CD4-positive, alpha-beta memory T cell (primary cell): ENCODE measurements around the gene PFDN1. TPM values are rescaled to one million over a fixed set of nuclear protein-coding genes. Genes with fewer than 3 reads are reported as not detected.

Experiments
- CTCF ChIA-PET: fragments of 350-600 bp; sonication (Branson Sonifier 250); formaldehyde crosslinking; loops from one replicate; lab custom pipeline; 2021; ENCODE audit warnings: inconsistent platforms; ENCODE audit not compliant: partially characterized antibody; lab: Charles Lee
- POLR2A ChIA-PET: fragments of 350-600 bp; sonication (Branson Sonifier 250); formaldehyde crosslinking; loops from one replicate; lab custom pipeline; 2021; ENCODE audit not compliant: partially characterized antibody; lab: Charles Lee
- DNase-seq, 5 donors: peaks; one replicate each; pipeline versions ENCODE4 v3.0.0 to v3.0.0-alpha.2; 2020 to 2022; ENCODE audit warnings: mixed read lengths in 1 of 5
- H3K27ac ChIP-seq: one replicate; pipeline ENCODE4 v1.7.0; 2013; ENCODE audit warnings: low read depth, low read length
- H3K27me3 ChIP-seq: 2 replicates; pipeline ENCODE4 v1.7.0; 2013; ENCODE audit warnings: mild to moderate bottlenecking, low read length, moderate library complexity; ENCODE audit not compliant: insufficient read depth
- H3K36me3 ChIP-seq: 2 replicates; pipeline ENCODE4 v1.7.0; 2013; ENCODE audit warnings: mild to moderate bottlenecking, low read length, moderate library complexity; ENCODE audit not compliant: insufficient read depth
- H3K4me1 ChIP-seq: 2 replicates; pipeline ENCODE4 v1.7.0; 2013; ENCODE audit warnings: mild to moderate bottlenecking, low read length, moderate library complexity; ENCODE audit not compliant: insufficient read depth
- H3K4me3 ChIP-seq, 2 donors: one replicate each; pipeline ENCODE4 v1.7.0; 2013; ENCODE audit warnings: low read length in 2 of 2, mild to moderate bottlenecking in 1 of 2
- H3K9me3 ChIP-seq, 2 donors: one replicate each; pipeline ENCODE4 v1.7.0; 2013; ENCODE audit warnings: low read length in 2 of 2, control low read depth in 1 of 2; ENCODE audit not compliant: control insufficient read depth in 1 of 2
- H3K27ac Mint-ChIP-seq, 7 donors: one replicate each; pipeline ENCODE4 v1.8.0; 2020 to 2021; ENCODE audit warnings: mixed read lengths in 7 of 7, mild to moderate bottlenecking in 6 of 7, inconsistent platforms in 3 of 7, moderate library complexity in 3 of 7
- H3K27me3 Mint-ChIP-seq, 2 donors: one replicate each; pipeline ENCODE4 v1.8.0; 2020 to 2021; ENCODE audit warnings: mixed read lengths in 2 of 2
- H3K36me3 Mint-ChIP-seq, 2 donors: one replicate each; pipeline ENCODE4 v1.8.0; 2020 to 2021; ENCODE audit warnings: mixed read lengths in 2 of 2, inconsistent platforms in 1 of 2, mild to moderate bottlenecking in 1 of 2
- H3K4me1 Mint-ChIP-seq, 4 donors: one replicate each; pipeline ENCODE4 v1.8.0; 2020 to 2021; ENCODE audit warnings: mixed read lengths in 4 of 4, mild to moderate bottlenecking in 1 of 4
- H3K4me3 Mint-ChIP-seq, 8 donors: one replicate each; pipeline ENCODE4 v1.8.0; 2020 to 2021; ENCODE audit warnings: mixed read lengths in 8 of 8, mild to moderate bottlenecking in 7 of 8, moderate library complexity in 6 of 8, inconsistent platforms in 3 of 8
- H3K9me3 Mint-ChIP-seq, 8 donors: one replicate each; pipeline ENCODE4 v1.8.0; 2020 to 2021; ENCODE audit warnings: mixed read lengths in 8 of 8, mild to moderate bottlenecking in 5 of 8, inconsistent platforms in 3 of 8, moderate library complexity in 1 of 8
- intact Hi-C: fragments of 100-400 bp; cut with micrococcal nuclease; formaldehyde crosslinking; loops from one replicate; pipeline ENCODE4 v1.15.1; 2023
- polyA plus RNA-seq, 2 donors: library from polyadenylated mRNA; unstranded; fragments of 300-500 nt; fragmentation: Illumina TruSeq; gene quantifications; one replicate each; pipeline ENCODE4 v1.2.3, GENCODE V29; 2021
- total RNA-seq, 2 experiments: library from RNA; stranded (reverse); gene quantifications; one replicate each; pipeline ENCODE4 v1.2.3, GENCODE V29; 2021

PFDN1 gene
- total and polyA plus RNA-seq, 4 experiments from 2014 or later = 24.8 to 223 (median 70.9) TPM

GRCh38 chr5:140324041-140324600 lies 21.2 kb upstream of the PFDN1 start:
- Mint-ChIP-seq H3K9me3 (peaks cover 0 to 1% (median 0%) of the 10 kb centered on the region in 8 donors), H3K4me1 (peaks cover 0 to 2% (median 0%) of the 10 kb centered on the region in 4 donors), H3K4me3 (no peak overlapping the region), H3K27ac (no peak overlapping the region), H3K27me3 (peaks cover 0 to 2% of the 10 kb centered on the region in 2 donors), H3K36me3 (no peaks in the 10 kb centered on the region)
- H3K4me1 ChIP-seq = no peaks in the 10 kb centered on the region
- no peaks in the 10 kb centered on the region for H3K9me3 ChIP-seq
- ChIA-PET POLR2A (no interaction called here), CTCF (interaction anchor here (0.6 to 1.4 kb wide), 2 partner anchors 80 to 188 kb away, joined by 3 read pairs; no protein-coding TSS in a partner anchor)
- H3K27ac ChIP-seq = no peak overlapping the region
- no peaks in the 10 kb centered on the region for H3K36me3 ChIP-seq
- H3K4me3 ChIP-seq = no peak overlapping the region
- intact Hi-C loops = no loop called here
- no peak for DNase-seq
- no peaks in the 10 kb centered on the region for H3K27me3 ChIP-seq

- Mint-ChIP-seq H3K27me3 (peaks cover 0 to 2% of the 10 kb centered on the region in 2 donors), H3K4me3 (no peak overlapping the region), H3K36me3 (no peaks in the 10 kb centered on the region), H3K27ac (no peak overlapping the region), H3K4me1 (peaks cover 0 to 2% (median 0%) of the 10 kb centered on the region in 4 donors), H3K9me3 (peaks cover 0 to 1% (median 0%) of the 10 kb centered on the region in 8 donors)
- Histone ChIP-seq H3K27me3 (no peaks in the 10 kb centered on the region), H3K36me3 (no peaks in the 10 kb centered on the region), H3K4me3 (no peak overlapping the region), H3K4me1 (no peaks in the 10 kb centered on the region), H3K27ac (no peak overlapping the region), H3K9me3 (no peaks in the 10 kb centered on the region)
- POLR2A ChIA-PET = no interaction called here
- CTCF ChIA-PET = interaction anchor here (1.4 kb wide), 1 partner anchor 28 kb away, joined by 3 read pairs; no protein-coding TSS in a partner anchor
- intact Hi-C loops = no loop called here
- DNase-seq = no peak
These were observed 20.1 kb upstream of the PFDN1 start for GRCh38 chr5:140322751-140323731.

GRCh38 chr5:140321796-140322195 lies 18.9 kb upstream of the PFDN1 start:
- DNase-seq = no peak
- ChIA-PET POLR2A (no interaction called here), CTCF (interaction anchor here (0.9 kb wide), 1 partner anchor 30 kb away, joined by 3 read pairs; no protein-coding TSS in a partner anchor)

GRCh38 chr5:140319833-140320232 lies 16.9 kb upstream of the PFDN1 start:
- ChIA-PET POLR2A (no interaction called here), CTCF (interaction anchor here (1.6 kb wide), 1 partner anchor 26 kb away, joined by 4 read pairs; the partner anchor contains the start of gene HBEGF)
- Histone ChIP-seq H3K36me3 (no peaks in the 10 kb centered on the region), H3K9me3 (no peaks in the 10 kb centered on the region), H3K27ac (no peak overlapping the region), H3K4me3 (no peak overlapping the region), H3K27me3 (no peaks in the 10 kb centered on the region), H3K4me1 (no peaks in the 10 kb centered on the region)
- intact Hi-C loops = no loop called here
- no peaks in the 10 kb centered on the region for H3K27me3 Mint-ChIP-seq
- H3K36me3 Mint-ChIP-seq = no peaks in the 10 kb centered on the region
- H3K4me1 Mint-ChIP-seq = peaks cover 0 to 2% (median 0%) of the 10 kb centered on the region in 4 donors
- no peak overlapping the region for H3K27ac Mint-ChIP-seq
- DNase-seq = no peak
- H3K4me3 Mint-ChIP-seq = no peak overlapping the region
- peaks cover 0 to 1% (median 0%) of the 10 kb centered on the region in 8 donors for H3K9me3 Mint-ChIP-seq

More at GRCh38 chr5:140321796-140322195, 18.9 kb upstream of the PFDN1 start:
- intact Hi-C loops = no loop called here
- Mint-ChIP-seq H3K4me1 (peaks cover 0 to 2% (median 0%) of the 10 kb centered on the region in 4 donors), H3K36me3 (no peaks in the 10 kb centered on the region), H3K9me3 (peaks cover 0 to 1% (median 0%) of the 10 kb centered on the region in 8 donors), H3K4me3 (no peak overlapping the region), H3K27ac (no peak overlapping the region), H3K27me3 (no peaks in the 10 kb centered on the region)
- Histone ChIP-seq H3K4me3 (no peak overlapping the region), H3K27ac (no peak overlapping the region), H3K4me1 (no peaks in the 10 kb centered on the region), H3K36me3 (no peaks in the 10 kb centered on the region), H3K9me3 (no peaks in the 10 kb centered on the region), H3K27me3 (no peaks in the 10 kb centered on the region)

- Histone ChIP-seq H3K36me3 (no peaks in the 10 kb centered on the region), H3K27me3 (no peaks in the 10 kb centered on the region), H3K9me3 (no peaks in the 10 kb centered on the region), H3K4me3 (no peak overlapping the region), H3K4me1 (no peaks in the 10 kb centered on the region), H3K27ac (no peak overlapping the region)
- POLR2A ChIA-PET = no interaction called here
- Mint-ChIP-seq H3K4me1 (peaks cover 0 to 2% (median 0%) of the 10 kb centered on the region in 4 donors), H3K36me3 (no peaks in the 10 kb centered on the region), H3K27ac (no peak overlapping the region), H3K4me3 (no peak overlapping the region), H3K9me3 (peaks cover 0 to 1% (median 0%) of the 10 kb centered on the region in 8 donors), H3K27me3 (no peaks in the 10 kb centered on the region)
- no peak for DNase-seq
- intact Hi-C loops = no loop called here
- CTCF ChIA-PET = interaction anchor here (1.1 to 1.3 kb wide), 2 partner anchors 33 to 37 kb away, joined by 3 read pairs; no protein-coding TSS in a partner anchor
These were observed 15.9 kb upstream of the PFDN1 start for GRCh38 chr5:140318792-140319191.

GRCh38 chr5:140317859-140318258 lies 15.0 kb upstream of the PFDN1 start:
- no peak overlapping the region for H3K4me3 Mint-ChIP-seq
- no peak overlapping the region for H3K27ac Mint-ChIP-seq
- no peaks in the 10 kb centered on the region for H3K36me3 ChIP-seq
- CTCF ChIA-PET = interaction anchor here (1.1 to 1.3 kb wide), 3 partner anchors 34 to 41 kb away, joined by 3 to 4 read pairs (median 3); no protein-coding TSS in a partner anchor
- H3K4me1 Mint-ChIP-seq = peaks cover 0 to 2% (median 0%) of the 10 kb centered on the region in 4 donors
- H3K9me3 ChIP-seq = no peaks in the 10 kb centered on the region
- no peak for DNase-seq
- H3K27me3 ChIP-seq = no peaks in the 10 kb centered on the region
- H3K27ac ChIP-seq = no peak overlapping the region
- H3K36me3 Mint-ChIP-seq = no peaks in the 10 kb centered on the region
- intact Hi-C loops = no loop called here
- no peaks in the 10 kb centered on the region for H3K27me3 Mint-ChIP-seq
- POLR2A ChIA-PET = no interaction called here
- peaks cover 0 to 1% (median 0%) of the 10 kb centered on the region in 8 donors for H3K9me3 Mint-ChIP-seq
- no peaks in the 10 kb centered on the region for H3K4me1 ChIP-seq
- no peak overlapping the region for H3K4me3 ChIP-seq

- Mint-ChIP-seq H3K36me3 (no peaks in the 10 kb centered on the region), H3K27me3 (peaks cover 0 to 3% of the 10 kb centered on the region in 2 donors), H3K9me3 (no peaks in the 10 kb centered on the region), H3K27ac (no peak overlapping the region), H3K4me3 (no peak overlapping the region), H3K4me1 (no peaks in the 10 kb centered on the region)
- H3K36me3 ChIP-seq = no peaks in the 10 kb centered on the region
- H3K27ac ChIP-seq = no peak overlapping the region
- no peak overlapping the region for H3K4me3 ChIP-seq
- H3K4me1 ChIP-seq = no peaks in the 10 kb centered on the region
- H3K9me3 ChIP-seq = no peaks in the 10 kb centered on the region
- no peaks in the 10 kb centered on the region for H3K27me3 ChIP-seq
- no peak for DNase-seq
- intact Hi-C loops = no loop called here
- CTCF ChIA-PET = no interaction called here
- POLR2A ChIA-PET = no interaction called here
These were observed 9.9 kb upstream of the PFDN1 start for GRCh38 chr5:140312791-140313189.
